HG03039 (cell line): ENCODE data around the gene SLC9A1.

Experiments used
- ATAC-seq: cut with Tn5 transposase; IDR thresholded peaks from one replicate; pipeline ENCODE4 v1.9.1; 2021; ENCODE audit warnings: mild to moderate bottlenecking, moderate library complexity; ENCODE audit not compliant: unreplicated experiment

SLC9A1 gene

GRCh38 chr1:27084107-27084506 lies 70.8 kb downstream of the SLC9A1 start:
- no peak for ATAC-seq

DNA sequence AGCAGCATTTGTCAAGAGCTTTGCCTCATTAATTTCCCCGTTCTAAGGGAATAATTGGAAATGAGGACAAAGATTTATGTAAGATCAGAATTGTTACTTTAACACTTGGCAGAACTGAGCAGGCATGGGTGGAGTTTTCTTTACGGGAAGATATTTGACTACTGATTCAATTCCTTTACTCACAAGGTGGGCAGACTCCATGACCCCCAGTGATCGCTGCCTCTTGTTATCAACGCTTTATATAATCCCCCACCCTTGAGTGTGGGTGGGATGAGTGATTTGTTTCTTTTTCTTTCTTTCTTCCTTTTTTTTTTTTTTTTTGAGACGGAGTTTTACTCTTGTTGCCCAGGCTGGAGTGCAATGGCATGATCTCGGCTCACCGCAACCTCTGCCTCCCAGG lies 77.0 kb downstream of the SLC9A1 start:
- no peak for ATAC-seq

- ATAC-seq = no peak
Observed at GRCh38 chr1:27076803-27077202, 78.1 kb downstream of the SLC9A1 start.

- ATAC-seq = no peak
Observed at GRCh38 chr1:27074175-27074780, 80.6 kb downstream of the SLC9A1 start.

- ATAC-seq = no peak
Observed at GRCh38 chr1:27071049-27071416, 83.9 kb downstream of the SLC9A1 start.

GRCh38 chr1:27070390-27071048 lies 84.4 kb downstream of the SLC9A1 start:
- no peak for ATAC-seq

DNA sequence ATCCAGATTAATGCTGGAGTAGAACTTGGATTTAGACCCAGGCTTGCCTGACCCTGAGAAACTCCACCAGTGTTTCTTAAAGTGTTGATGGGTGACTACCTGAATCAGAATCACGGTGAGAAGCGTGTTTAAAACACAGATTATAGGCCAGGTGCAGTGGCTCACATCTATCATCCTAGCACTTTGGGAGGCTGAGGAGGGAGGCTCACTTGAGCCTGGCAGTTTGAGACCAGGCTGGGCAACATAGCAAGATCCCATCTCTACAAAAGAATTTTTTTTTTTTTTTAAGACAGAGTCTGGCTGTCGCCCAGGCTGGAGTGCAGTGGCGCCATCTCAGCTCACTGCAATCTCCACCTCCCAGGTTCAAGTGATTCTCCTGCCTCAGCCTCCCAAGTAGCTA lies 86.0 kb downstream of the SLC9A1 start:
- ATAC-seq = no peak

DNA sequence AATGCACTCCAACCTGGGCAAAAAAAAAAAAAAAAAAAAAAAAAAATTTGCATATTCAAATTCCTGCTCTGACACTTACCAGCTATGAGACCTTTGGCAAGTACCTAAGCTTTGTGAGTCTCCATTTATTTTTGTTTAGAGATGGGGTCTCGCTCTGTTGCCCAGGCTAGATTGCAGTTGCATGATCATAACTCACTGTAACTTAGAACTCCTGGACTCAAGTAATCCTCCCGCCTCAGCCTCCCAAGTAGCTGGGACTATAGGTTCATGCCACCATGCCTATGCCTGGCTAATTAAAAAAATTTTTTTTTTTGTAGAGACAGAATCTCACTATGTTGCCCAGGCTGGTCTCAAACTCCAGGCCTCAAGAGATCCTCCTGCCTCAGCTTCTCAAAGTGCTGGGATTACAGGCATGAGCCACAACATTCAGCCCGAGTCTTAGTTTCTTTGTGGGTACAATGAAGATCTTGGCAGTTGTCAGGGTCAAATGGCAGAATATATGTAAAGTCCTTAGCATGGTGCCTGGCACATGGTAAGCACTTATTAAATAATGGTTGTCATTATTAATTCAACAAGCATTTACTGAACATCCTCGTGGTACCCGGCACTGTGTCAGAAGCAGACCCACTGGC lies 88.8 kb downstream of the SLC9A1 start:
- no peak for ATAC-seq

GRCh38 chr1:27060891-27061290 lies 94.0 kb downstream of the SLC9A1 start:
- ATAC-seq = no peak

DNA sequence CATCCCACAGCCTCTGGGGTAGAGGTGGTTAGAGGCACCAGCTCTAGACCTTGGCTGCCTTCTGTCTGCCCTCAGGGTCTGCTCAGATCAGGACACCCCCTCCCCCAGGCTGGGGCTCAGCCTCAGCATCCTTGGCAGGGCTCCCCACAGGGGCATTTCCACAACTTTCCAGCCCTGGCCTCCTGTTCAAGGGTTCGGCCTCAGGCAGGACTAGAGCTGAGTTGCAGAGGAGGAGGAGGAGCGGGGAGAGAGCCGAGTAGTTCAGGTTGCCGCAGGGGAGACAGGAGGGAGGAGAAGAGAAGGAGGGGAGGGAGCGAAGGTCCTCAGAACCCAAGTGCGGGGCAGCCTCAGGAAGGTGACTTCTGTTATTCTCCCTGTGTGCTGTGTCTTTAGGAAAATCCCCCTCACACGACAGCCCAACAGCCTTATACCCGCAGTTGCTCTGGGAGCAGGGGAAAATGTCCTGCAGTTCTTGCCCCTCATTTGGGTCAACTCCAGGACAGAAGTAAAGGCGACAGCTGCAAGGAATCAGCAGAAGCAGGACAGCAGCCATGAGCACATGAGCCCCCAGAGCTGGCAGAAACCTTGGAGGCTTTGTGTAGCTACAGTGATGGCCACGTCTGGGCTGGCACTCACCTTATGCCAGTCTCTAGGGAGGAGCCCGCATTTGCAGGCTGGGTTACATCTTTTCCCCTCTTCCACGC lies 95.8 kb downstream of the SLC9A1 start:
- no peak for ATAC-seq

GRCh38 chr1:27057801-27058625 lies 96.9 kb downstream of the SLC9A1 start:
- no peak for ATAC-seq

- no peak for ATAC-seq
Observed at GRCh38 chr1:27057389-27057788, 97.5 kb downstream of the SLC9A1 start.

GRCh38 chr1:27053977-27054753 lies 100.8 kb downstream of the SLC9A1 start:
- no peak for ATAC-seq

DNA sequence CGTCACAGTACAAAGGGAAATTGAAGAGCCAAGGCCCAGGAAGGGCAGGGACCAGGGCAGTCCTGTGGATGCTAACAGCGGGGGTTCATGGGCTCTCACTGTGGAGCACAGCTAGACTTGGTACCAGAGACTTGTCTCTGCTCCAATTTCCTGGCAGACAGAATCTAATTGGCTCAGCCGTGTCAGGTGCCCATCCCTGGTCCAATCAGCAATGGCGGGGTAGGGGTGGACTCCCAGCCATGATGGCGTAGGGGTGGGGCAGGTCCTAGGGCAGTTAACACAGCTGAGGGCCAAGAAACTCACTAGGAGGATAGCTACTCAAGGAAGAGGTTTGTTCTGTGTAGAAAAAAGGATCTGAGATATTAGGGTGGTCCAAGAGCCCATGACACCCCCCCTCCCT lies 102.4 kb downstream of the SLC9A1 start:
- no peak for ATAC-seq

- no peak for ATAC-seq
Observed at GRCh38 chr1:27049607-27050006, 105.3 kb downstream of the SLC9A1 start.

GRCh38 chr1:27049100-27049499 lies 105.8 kb downstream of the SLC9A1 start:
- no peak for ATAC-seq
